Spleen (tissue), 11 donors: ENCODE results near the gene MATN1. TPM values are rescaled to one million over a fixed set of nuclear protein-coding genes. Genes with fewer than 3 reads are reported as not detected.

ENCODE experiments used
- DNase-seq: peaks from one replicate; pipeline ENCODE4 v3.0.0-alpha.2; 2020
- H3K27ac ChIP-seq, 8 donors: fragments of 200-600 bp; sonication (generic) in 7 of 8; 1 replicate in 4 of 8; 2 replicates in 4 of 8; pipeline versions ENCODE4 v1.5.0 to v1.8.0; 2016 to 2021; ENCODE audit warnings: inconsistent platforms in 4 of 8, mild to moderate bottlenecking in 4 of 8, moderate library complexity in 1 of 8
- H3K27me3 ChIP-seq, 7 donors: fragments of 200-600 bp; sonication (generic) in 6 of 7; replicated peaks in 1 of 7; 1 replicate in 4 of 7; 2 replicates in 3 of 7; pipeline versions ENCODE4 v1.5.0 to v1.8.0; 2016 to 2021; ENCODE audit warnings: inconsistent platforms in 3 of 7, mild to moderate bottlenecking in 1 of 7
- H3K36me3 ChIP-seq, 6 donors: fragments of 200-600 bp; sonication (generic) in 5 of 6; 1 replicate in 4 of 6; 2 replicates in 2 of 6; pipeline versions ENCODE4 v1.5.0 to v1.8.0; 2016 to 2021; ENCODE audit warnings: inconsistent platforms in 2 of 6
- H3K4me1 ChIP-seq, 6 donors: fragments of 200-600 bp; sonication (generic) in 5 of 6; 1 replicate in 3 of 6; 2 replicates in 3 of 6; pipeline versions ENCODE4 v1.5.0 to v1.8.0; 2016 to 2021; ENCODE audit warnings: inconsistent platforms in 3 of 6
- H3K4me3 ChIP-seq, 8 donors: fragments of 200-600 bp; sonication (generic) in 7 of 8; 1 replicate in 4 of 8; 2 replicates in 4 of 8; pipeline versions ENCODE4 v1.5.0 to v1.8.0; 2016 to 2021; ENCODE audit warnings: inconsistent platforms in 4 of 8, mild to moderate bottlenecking in 4 of 8, moderate library complexity in 2 of 8
- H3K9me3 ChIP-seq, 8 donors: fragments of 200-600 bp; sonication (generic) in 7 of 8; 1 replicate in 4 of 8; 2 replicates in 4 of 8; pipeline versions ENCODE4 v1.5.0 to v1.8.0; 2016 to 2021; ENCODE audit warnings: inconsistent platforms in 4 of 8
- CTCF ChIP-seq, 11 experiments: fragments of 200-600 bp in 7 of 11; fragments of 450-650 bp in 4 of 11; sonication (generic) in 4 of 11; IDR thresholded peaks in 8 of 11; conservative IDR thresholded peaks in 3 of 11; 1 replicate in 7 of 11; 2 replicates in 4 of 11; pipeline versions ENCODE4 v1.4.0 to v1.8.0; 2016 to 2021; ENCODE audit warnings: antibody characterized with exemption in 11 of 11, inconsistent platforms in 4 of 11, mild to moderate bottlenecking in 1 of 11
- POLR2A ChIP-seq, 3 donors: fragments of 450-650 bp; IDR thresholded peaks; one replicate each; pipeline ENCODE4 v1.5.1; 2017; ENCODE audit warnings: antibody characterized with exemption in 3 of 3, mild to moderate bottlenecking in 1 of 3
- POLR2AphosphoS5 ChIP-seq, 3 donors: sonication (generic); formaldehyde crosslinking; IDR thresholded peaks; one replicate each; pipeline ENCODE4 v1.5.1; 2017; ENCODE audit warnings: antibody characterized with exemption in 3 of 3
- WGBS, 5 donors: extraction: QIAGEN DNeasy Blood & Tissue Kit in 3 of 5; methylation state at CpG; one replicate each; pipeline versions ENCODE4 v1.1.5 to v1.1.7; 2013 to 2018; 5-methylcytosine and 5-hydroxymethylcytosine counted together
- intact Hi-C: fragments of 100-400 bp; cut with DNase I; formaldehyde crosslinking; loops from one replicate; pipeline ENCODE4 v1.15.0; 2023; ENCODE audit warnings: low total_unique reads
- polyA plus RNA-seq, 3 donors: library from polyadenylated mRNA; stranded (reverse); fragments of 200-250 nt; gene quantifications; one replicate each; pipeline ENCODE4 v1.2.1, GENCODE V29; 2013
- total RNA-seq, 7 donors: library from RNA; depleted of rRNA in 3 of 7; stranded (reverse); fragments of >200 nt in 3 of 7; fragmentation: NEBNext Ultra II Directional in 4 of 7; extraction: Animal tissue kit (Norgen Biotek cat#: 25700) in 4 of 7; gene quantifications; one replicate each; pipeline versions ENCODE4 v1.1.0 to v1.2.1, GENCODE V29; 2016 to 2021
- donor health status: healthy with polysubstance abuse.
- donor health status: DM: no; HTN: no; CAD: no; lungs with moderate emphysema.
- donor health status: DM: no; HTN: no; CAD: no.
- donor health status: Bipolar disorder and iron deficiency.
- donor health status: healthy.
- donor health status: DM: no; HTN: no; CAD: no.
- donor health status: DM: yes; HTN: yes; CAD: no.

MATN1 gene
- total and polyA plus RNA-seq, 10 donors: 0.04 to 1.1 (median 0.54) TPM; not detected in 1

DNA sequence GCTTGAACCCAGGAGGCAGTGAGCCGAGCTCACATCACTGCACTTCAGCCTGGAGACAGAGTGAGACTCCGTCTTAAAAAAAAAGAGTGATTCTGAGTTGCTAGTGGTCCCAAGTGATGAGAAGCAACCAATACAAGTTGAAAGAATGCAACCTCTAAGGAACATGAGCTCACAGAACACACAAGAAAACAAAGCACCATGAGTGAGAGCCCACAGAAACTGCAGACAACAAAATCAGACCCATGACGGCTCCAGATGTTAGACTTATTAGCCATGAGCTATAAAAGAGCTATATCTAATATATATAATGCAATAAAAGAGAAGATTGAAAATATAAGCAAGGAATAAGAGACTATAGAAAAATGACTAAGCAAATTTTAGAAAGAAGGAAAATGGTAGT, 50.0 kb downstream of the MATN1 start:
- peaks cover 0 to 28% (median 14%) of the 10 kb centered on the region in 8 donors for H3K9me3 ChIP-seq
- H3K27ac ChIP-seq: no peak overlapping the region
- TF ChIP-seq POLR2AphosphoS5 (IDR thresholded peaks at IDR 0.05) (no peak), CTCF (IDR thresholded peaks at IDR 0.05 in 8 of 11, conservative IDR thresholded peaks at IDR 0.05 in 3 of 11) (no peak), POLR2A (IDR thresholded peaks at IDR 0.05) (no peak)
- no peaks in the 10 kb centered on the region for H3K4me1 ChIP-seq
- WGBS, 5 donors: 62 to 88% (median 84%) methylated on average over 3 of the region's 3 CpGs
- no peaks in the 10 kb centered on the region for H3K36me3 ChIP-seq
- H3K27me3 ChIP-seq: peaks cover 0 to 36% (median 0%) of the 10 kb centered on the region in 7 donors
- DNase-seq: no peak
- intact Hi-C loops: no loop called here
- H3K4me3 ChIP-seq: no peak overlapping the region

DNA sequence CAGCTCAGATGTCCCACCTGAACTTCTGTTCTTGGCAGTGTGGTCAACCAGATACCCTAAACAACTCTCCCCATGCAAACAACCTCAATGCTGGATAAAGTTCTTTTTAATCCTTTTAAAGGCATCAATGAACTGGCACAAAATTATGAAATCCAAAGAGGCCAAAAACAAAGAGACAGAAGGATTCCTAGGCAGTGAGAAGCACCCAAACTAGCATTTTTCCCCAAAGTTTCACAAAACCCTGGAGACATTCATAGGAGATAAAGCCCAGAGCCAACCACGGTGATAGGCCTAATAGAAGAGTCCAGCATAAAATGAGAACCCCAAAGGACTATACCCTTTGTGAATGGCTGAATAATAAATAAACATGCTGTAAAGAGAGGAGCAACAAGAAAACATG, 50.7 kb downstream of the MATN1 start:
- peaks cover 0 to 28% (median 14%) of the 10 kb centered on the region in 8 donors for H3K9me3 ChIP-seq
- H3K27ac ChIP-seq: no peak overlapping the region
- peaks cover 0 to 33% (median 0%) of the 10 kb centered on the region in 7 donors for H3K27me3 ChIP-seq
- no peak for DNase-seq
- no peak overlapping the region for H3K4me3 ChIP-seq
- 86 to 97% (median 91%) methylated on average over 1 of the region's 1 CpG for WGBS, 5 donors
- H3K36me3 ChIP-seq: no peaks in the 10 kb centered on the region
- H3K4me1 ChIP-seq: no peaks in the 10 kb centered on the region
- TF ChIP-seq CTCF (IDR thresholded peaks at IDR 0.05 in 8 of 11, conservative IDR thresholded peaks at IDR 0.05 in 3 of 11) (no peak), POLR2A (IDR thresholded peaks at IDR 0.05) (no peak), POLR2AphosphoS5 (IDR thresholded peaks at IDR 0.05) (no peak)
- intact Hi-C loops: no loop called here

GRCh38 chr1:30670240-30671060, 52.9 kb downstream of the MATN1 start:
- no peak overlapping the region for H3K27ac ChIP-seq
- H3K36me3 ChIP-seq: no peaks in the 10 kb centered on the region
- DNase-seq: peak; percentile 21
- 66 to 75% (median 72%) methylated on average over 9 of the region's 9 CpGs for WGBS, 5 donors
- TF ChIP-seq POLR2A (IDR thresholded peaks at IDR 0.05) (no peak), CTCF (IDR thresholded peaks at IDR 0.05 in 8 of 11, conservative IDR thresholded peaks at IDR 0.05 in 3 of 11) (no peak), POLR2AphosphoS5 (IDR thresholded peaks at IDR 0.05) (no peak)
- peaks cover 0 to 28% (median 0%) of the 10 kb centered on the region in 7 donors for H3K27me3 ChIP-seq
- peaks cover 0 to 16% (median 14%) of the 10 kb centered on the region in 8 donors for H3K9me3 ChIP-seq
- intact Hi-C loops: no loop called here
- no peaks in the 10 kb centered on the region for H3K4me1 ChIP-seq
- no peak overlapping the region for H3K4me3 ChIP-seq

GRCh38 chr1:30668546-30669327, 54.6 kb downstream of the MATN1 start:
- DNase-seq: peak; percentile 34

More at GRCh38 chr1:30668546-30669327, 54.6 kb downstream of the MATN1 start:
- intact Hi-C loops: no loop called here
- Histone ChIP-seq H3K27ac (no peak overlapping the region), H3K9me3 (peaks cover 0 to 9% (median 7%) of the 10 kb centered on the region in 8 donors), H3K4me3 (no peak overlapping the region), H3K4me1 (no peaks in the 10 kb centered on the region), H3K36me3 (no peaks in the 10 kb centered on the region), H3K27me3 (peaks cover 0 to 28% (median 0%) of the 10 kb centered on the region in 7 donors)
- TF ChIP-seq POLR2AphosphoS5 (IDR thresholded peaks at IDR 0.05) (no peak), POLR2A (IDR thresholded peaks at IDR 0.05) (no peak), CTCF (IDR thresholded peaks at IDR 0.05 in 8 of 11, conservative IDR thresholded peaks at IDR 0.05 in 3 of 11) (no peak)
- WGBS, 5 donors: 82 to 92% (median 90%) methylated on average over 6 of the region's 6 CpGs
